H9 (cell line): Measurements from ENCODE around the gene AMBRA1. TPM values are rescaled to one million over a fixed set of nuclear protein-coding genes. Genes with fewer than 3 reads are reported as not detected.

Experiments used
- DNase-seq: peaks from one replicate; pipeline ENCODE4 v3.0.0-alpha.2; 2017
- H2AFZ ChIP-seq: one replicate; pipeline ENCODE4 v1.6.1; 2013; ENCODE audit warnings: mild to moderate bottlenecking, low read length, control low read depth, moderate library complexity
- H2AK5ac ChIP-seq: 2 replicates; pipeline ENCODE4 v1.6.1; 2013; ENCODE audit warnings: low read length, control low read depth, mixed read lengths; ENCODE audit not compliant: insufficient read length
- H2BK120ac ChIP-seq: one replicate; pipeline ENCODE4 v1.6.1; 2013; ENCODE audit warnings: low read depth, mild to moderate bottlenecking, low read length, control low read depth, inconsistent platforms; ENCODE audit not compliant: poor library complexity, severe bottlenecking
- H2BK12ac ChIP-seq: 2 replicates; pipeline ENCODE4 v1.6.1; 2013; ENCODE audit warnings: low read length, control low read depth, mixed read lengths, low read depth; ENCODE audit not compliant: insufficient read length
- H2BK15ac ChIP-seq: 2 replicates; pipeline ENCODE4 v1.6.1; 2013; ENCODE audit warnings: low read depth, low read length, control low read depth
- H2BK20ac ChIP-seq: one replicate; pipeline ENCODE4 v1.6.1; 2013; ENCODE audit warnings: low read depth, mild to moderate bottlenecking, low read length, control low read depth, inconsistent platforms; ENCODE audit not compliant: poor library complexity, severe bottlenecking
- H2BK5ac ChIP-seq: 2 replicates; pipeline ENCODE4 v1.6.1; 2013; ENCODE audit warnings: low read length, control low read depth, mixed read lengths; ENCODE audit not compliant: insufficient read length
- H3K14ac ChIP-seq: 2 replicates; pipeline ENCODE4 v1.6.1; 2013; ENCODE audit warnings: low read length, control low read depth; ENCODE audit not compliant: insufficient read depth
- H3K18ac ChIP-seq: 2 replicates; pipeline ENCODE4 v1.6.1; 2013; ENCODE audit warnings: low read depth, mild to moderate bottlenecking, mixed read lengths, low read length, control low read depth; ENCODE audit not compliant: insufficient read length
- H3K23ac ChIP-seq: 2 replicates; pipeline ENCODE4 v1.6.1; 2013; ENCODE audit warnings: low read length, control low read depth, mixed read lengths, low read depth; ENCODE audit not compliant: insufficient read length
- H3K23me2 ChIP-seq: 2 replicates; pipeline ENCODE4 v1.6.1; 2013; ENCODE audit warnings: low read depth, mild to moderate bottlenecking, mixed read lengths, low read length, control low read depth; ENCODE audit not compliant: insufficient read length, poor library complexity, severe bottlenecking
- H3K27ac ChIP-seq: 2 replicates; pipeline ENCODE4 v1.5.1; 2013; ENCODE audit warnings: low read length, control low read depth, mixed read lengths, low read depth; ENCODE audit not compliant: insufficient read length
- H3K27me3 ChIP-seq: 2 replicates; pipeline ENCODE4 v1.6.1; 2013; ENCODE audit warnings: low read length, control low read depth, inconsistent platforms; ENCODE audit not compliant: insufficient read depth
- H3K4ac ChIP-seq: 2 replicates; pipeline ENCODE4 v1.6.1; 2013; ENCODE audit warnings: low read depth, mild to moderate bottlenecking, control low read depth, inconsistent platforms, low read length, moderate library complexity
- H3K4me1 ChIP-seq: 2 replicates; pipeline ENCODE4 v1.6.1; 2013; ENCODE audit warnings: low read length, control low read depth, inconsistent platforms; ENCODE audit not compliant: insufficient read depth
- H3K4me2 ChIP-seq: 2 replicates; pipeline ENCODE4 v1.6.1; 2013; ENCODE audit warnings: low read length, control low read depth, mixed read lengths; ENCODE audit not compliant: insufficient read length, insufficient read depth
- H3K56ac ChIP-seq: 2 replicates; pipeline ENCODE4 v1.6.1; 2013; ENCODE audit warnings: low read depth, mild to moderate bottlenecking, mixed read lengths, low read length, control low read depth; ENCODE audit not compliant: insufficient read length
- H3K79me1 ChIP-seq: 2 replicates; pipeline ENCODE4 v1.6.1; 2013; ENCODE audit warnings: low read depth, mild to moderate bottlenecking, moderate library complexity, low read length, control low read depth, inconsistent platforms; ENCODE audit not compliant: insufficient read depth, poor library complexity, severe bottlenecking
- H3K79me2 ChIP-seq: 2 replicates; pipeline ENCODE4 v1.6.1; 2013; ENCODE audit warnings: low read length, control low read depth, inconsistent platforms; ENCODE audit not compliant: insufficient read depth
- H3K9ac ChIP-seq: 2 replicates; pipeline ENCODE4 v1.6.1; 2013; ENCODE audit warnings: low read length, control low read depth, mixed read lengths; ENCODE audit not compliant: insufficient read length; ENCODE audit errors: extremely low read depth
- H3K9me3 ChIP-seq: one replicate; pipeline ENCODE4 v1.6.1; 2013; ENCODE audit warnings: low read depth, low read length, inconsistent platforms; ENCODE audit not compliant: control insufficient read depth
- H3T11ph ChIP-seq: one replicate; pipeline ENCODE4 v1.6.1; 2013; ENCODE audit warnings: mild to moderate bottlenecking, low read length, control low read depth, inconsistent platforms
- H4K20me1 ChIP-seq: one replicate; pipeline ENCODE4 v1.6.1; 2013; ENCODE audit not compliant: control insufficient read depth, insufficient read length, insufficient read depth
- H4K5ac ChIP-seq: 2 replicates; pipeline ENCODE4 v1.6.1; 2013; ENCODE audit warnings: low read depth, mild to moderate bottlenecking, mixed read lengths, low read length, control low read depth; ENCODE audit not compliant: insufficient read length
- H4K8ac ChIP-seq: replicated peaks from 2 replicates; pipeline ENCODE4 v1.6.1; 2013; ENCODE audit warnings: low read length, control low read depth, mixed read lengths, low read depth; ENCODE audit not compliant: insufficient read length
- H4K91ac ChIP-seq: 2 replicates; pipeline ENCODE4 v1.6.1; 2013; ENCODE audit warnings: low read depth, mild to moderate bottlenecking, moderate library complexity, mixed read lengths, low read length, control low read depth; ENCODE audit not compliant: insufficient read length
- H3K27ac Mint-ChIP-seq, 3 experiments: 2 replicates in 2 of 3; 3 replicates in 1 of 3; pipeline ENCODE4 v1.8.0; 2020 to 2021; ENCODE audit warnings: mixed read lengths in 3 of 3, mild to moderate bottlenecking in 1 of 3, moderate library complexity in 1 of 3
- H3K27me3 Mint-ChIP-seq: 2 replicates; pipeline ENCODE4 v1.8.0; 2021; ENCODE audit warnings: low read depth, mild to moderate bottlenecking, moderate library complexity, mixed read lengths
- H3K36me3 Mint-ChIP-seq, 3 experiments: 2 replicates in 2 of 3; 3 replicates in 1 of 3; pipeline ENCODE4 v1.8.0; 2020 to 2021; ENCODE audit warnings: low read depth in 3 of 3, mixed read lengths in 3 of 3; ENCODE audit not compliant: insufficient read depth in 1 of 3
- H3K4me1 Mint-ChIP-seq, 2 experiments: 2 replicates each; pipeline ENCODE4 v1.8.0; 2020; ENCODE audit warnings: mixed read lengths in 2 of 2
- H3K4me3 Mint-ChIP-seq, 2 experiments: 2 replicates in 1 of 2; 3 replicates in 1 of 2; pipeline ENCODE4 v1.8.0; 2020 to 2021; ENCODE audit warnings: mild to moderate bottlenecking in 2 of 2, mixed read lengths in 2 of 2, moderate library complexity in 1 of 2
- H3K9me3 Mint-ChIP-seq, 2 experiments: 2 replicates in 1 of 2; 3 replicates in 1 of 2; pipeline ENCODE4 v1.8.0; 2020; ENCODE audit warnings: mild to moderate bottlenecking in 2 of 2, mixed read lengths in 2 of 2, moderate library complexity in 1 of 2
- CTCF ChIP-seq: fragments of 200-600 bp; sonication (generic); conservative IDR thresholded peaks from 3 replicates; pipeline ENCODE4 v1.8.0; 2021; ENCODE audit warnings: antibody characterized with exemption, mild to moderate bottlenecking
- WGBS: extraction: QIAGEN DNeasy Blood & Tissue Kit; methylation state at CpG from one replicate; pipeline ENCODE4 v1.1.7; 2013; ENCODE audit warnings: missing lambda C conversion rate, low lambda C conversion rate, mixed read lengths; ENCODE audit not compliant: insufficient read length; ENCODE audit errors: extremely low coverage; 5-methylcytosine and 5-hydroxymethylcytosine counted together
- total RNA-seq: library from RNA; stranded (reverse); gene quantifications from 2 replicates; pipeline ENCODE4 v1.2.1, GENCODE V29; 2021

The AMBRA1 gene
- total RNA-seq, 1 experiment from 2014 or later: 37.5 TPM

DNA sequence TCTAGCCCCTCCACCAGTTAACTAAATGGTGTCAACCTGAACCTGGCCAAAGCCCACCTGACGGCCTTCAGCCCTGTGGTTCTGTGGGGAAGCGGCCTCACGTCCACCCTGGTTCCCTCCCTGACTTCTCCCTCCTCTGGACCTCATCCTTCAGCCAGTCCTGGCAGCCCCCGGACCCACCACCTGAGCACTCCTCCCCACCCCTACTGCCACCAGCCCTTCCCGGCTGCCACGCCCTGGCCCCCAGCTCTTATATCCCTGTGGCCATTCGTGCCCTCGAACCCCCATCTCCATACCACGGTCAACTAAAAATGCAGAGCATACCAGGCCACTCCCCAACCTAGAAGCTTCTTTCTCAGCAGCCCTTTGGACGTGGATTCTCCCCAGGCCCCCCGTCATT is 216.5 kb downstream of the AMBRA1 start:
- H3K79me1 ChIP-seq: no peaks in the 10 kb centered on the region
- Mint-ChIP-seq H3K27me3 (no peaks in the 10 kb centered on the region), H3K4me3 (no peak overlapping the region), H3K4me1 (peaks cover 6 to 8% of the 10 kb centered on the region in 2 experiments), H3K9me3 (no peaks in the 10 kb centered on the region; a peak in 1 of 5 replicates), H3K36me3 (peaks cover 13 to 46% (median 42%) of the 10 kb centered on the region in 3 experiments; a peak in 6 of 7 replicates), H3K27ac (peak overlapping the region in 1 of 3 experiments; percentile 40; a peak in 1 of 7 replicates)
- no peak overlapping the region for H2AK5ac ChIP-seq
- no peak for DNase-seq
- H2BK120ac ChIP-seq: no peak overlapping the region
- no peak overlapping the region for H3T11ph ChIP-seq
- no peak overlapping the region for H4K5ac ChIP-seq
- H3K56ac ChIP-seq: no peak overlapping the region
- H3K79me2 ChIP-seq: no peaks in the 10 kb centered on the region
- no peak for TF ChIP-seq CTCF
- no peak overlapping the region for H3K14ac ChIP-seq
- H3K4ac ChIP-seq: no peak overlapping the region
- no CpG with 5 or more reads among the region's 11 CpGs for WGBS
- no peak overlapping the region for H2BK12ac ChIP-seq
- H2AFZ ChIP-seq: no peak overlapping the region
- H3K9ac ChIP-seq: no peak overlapping the region
- H3K9me3 ChIP-seq: no peaks in the 10 kb centered on the region
- H4K8ac ChIP-seq: no peak overlapping the region
- H3K23ac ChIP-seq: no peak overlapping the region
- no peaks in the 10 kb centered on the region for H4K20me1 ChIP-seq
- H3K4me1 ChIP-seq: no peaks in the 10 kb centered on the region
- no peak overlapping the region for H3K4me2 ChIP-seq
- no peak overlapping the region for H2BK5ac ChIP-seq
- no peak overlapping the region for H3K27ac ChIP-seq
- no peak overlapping the region for H2BK15ac ChIP-seq
- H3K18ac ChIP-seq: no peak overlapping the region
- H3K23me2 ChIP-seq: peaks cover 5% of the 10 kb centered on the region
- no peak overlapping the region for H4K91ac ChIP-seq
- no peaks in the 10 kb centered on the region for H3K27me3 ChIP-seq
- H2BK20ac ChIP-seq: no peak overlapping the region
